DND-41 (cell line): ENCODE results near the gene MAPKAPK2.

Experiments used
- ATAC-seq: fragments of 200-7000 bp; cut with Tn5 transposase; 3 replicates; pipeline ENCODE4 v1.9.1; 2021; ENCODE audit warnings: low read depth; ENCODE audit not compliant: insufficient read depth
- DNase-seq: peaks from one replicate; pipeline ENCODE4 v3.0.0-alpha.2; 2020
- H2AFZ ChIP-seq: 2 replicates; pipeline ENCODE4 v1.6.0; 2012; ENCODE audit warnings: low read depth, low read length
- H3K27ac ChIP-seq: 2 replicates; pipeline ENCODE4 v1.5.1; 2012; ENCODE audit warnings: low read length, inconsistent platforms
- H3K27me3 ChIP-seq: fragments of 200-600 bp; sonication (generic); 2 replicates; pipeline ENCODE4 v1.6.0; 2012; ENCODE audit warnings: low read length, mild to moderate bottlenecking, inconsistent platforms; ENCODE audit not compliant: insufficient read depth, poor library complexity
- H3K36me3 ChIP-seq: 2 replicates; pipeline ENCODE4 v1.5.1; 2012; ENCODE audit warnings: low read length, inconsistent platforms; ENCODE audit not compliant: insufficient read depth
- H3K4me1 ChIP-seq: 2 replicates; pipeline ENCODE4 v1.5.1; 2012; ENCODE audit warnings: mild to moderate bottlenecking, low read length; ENCODE audit not compliant: insufficient read depth
- H3K4me2 ChIP-seq: 2 replicates; pipeline ENCODE4 v1.6.0; 2012; ENCODE audit warnings: mild to moderate bottlenecking, moderate library complexity, low read length, inconsistent platforms; ENCODE audit not compliant: insufficient read depth
- H3K4me3 ChIP-seq, 2 experiments: fragments of 200-600 bp in 1 of 2; shearing (Covaris generic) in 1 of 2; 2 replicates each; pipeline ENCODE4 v1.5.1; 2012 to 2016; ENCODE audit warnings: inconsistent platforms in 2 of 2, low read length in 2 of 2, mild to moderate bottlenecking in 2 of 2, low read depth in 1 of 2, moderate library complexity in 1 of 2
- H3K79me2 ChIP-seq: 2 replicates; pipeline ENCODE4 v1.6.0; 2012; ENCODE audit warnings: low read length, inconsistent platforms; ENCODE audit not compliant: insufficient read depth
- H3K9ac ChIP-seq: 2 replicates; pipeline ENCODE4 v1.6.0; 2012; ENCODE audit warnings: low read depth, mild to moderate bottlenecking, inconsistent platforms, low read length, moderate library complexity
- H3K9me3 ChIP-seq: 2 replicates; pipeline ENCODE4 v1.5.1; 2012; ENCODE audit warnings: low read length, moderate library complexity, mild to moderate bottlenecking, inconsistent platforms; ENCODE audit not compliant: insufficient read depth, severe bottlenecking
- H4K20me1 ChIP-seq: 2 replicates; pipeline ENCODE4 v1.6.0; 2012; ENCODE audit warnings: low read length; ENCODE audit not compliant: insufficient read depth
- EZH2 ChIP-seq: IDR thresholded peaks from 3 replicates; pipeline ENCODE4 v1.6.1; 2012; ENCODE audit warnings: borderline replicate concordance, low read depth, mild to moderate bottlenecking, moderate library complexity, low read length, inconsistent platforms; ENCODE audit not compliant: severe bottlenecking
- TF ChIP-seq, protein P1 (sequence below): IDR thresholded peaks from 2 replicates; pipeline ENCODE4 v1.5.1; 2012; ENCODE audit warnings: borderline replicate concordance, low read length, moderate library complexity, mild to moderate bottlenecking; ENCODE audit not compliant: poor library complexity, severe bottlenecking; ENCODE audit errors: extremely low read depth

Gene MAPKAPK2

DNA sequence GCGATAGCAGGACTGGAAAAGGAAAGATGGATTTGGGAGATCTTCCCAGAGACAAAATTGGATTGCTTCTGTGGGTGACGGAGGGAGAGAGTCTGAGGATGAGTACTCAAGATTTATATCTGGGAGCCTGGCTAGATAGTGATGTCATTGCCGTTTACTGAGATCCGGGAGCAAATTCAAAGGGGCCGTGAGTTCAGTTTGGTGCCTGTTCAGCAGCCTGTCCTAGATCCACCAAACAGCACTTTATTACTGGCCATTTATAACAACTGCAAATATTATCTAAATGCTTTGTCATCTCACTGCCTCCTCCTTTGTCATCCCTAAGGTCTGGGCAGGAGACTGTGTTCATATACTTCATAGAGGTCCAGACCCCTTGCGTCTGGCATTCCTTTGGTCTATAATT lies 29.2 kb downstream of the MAPKAPK2 start:
- TF ChIP-seq, protein P1, sequence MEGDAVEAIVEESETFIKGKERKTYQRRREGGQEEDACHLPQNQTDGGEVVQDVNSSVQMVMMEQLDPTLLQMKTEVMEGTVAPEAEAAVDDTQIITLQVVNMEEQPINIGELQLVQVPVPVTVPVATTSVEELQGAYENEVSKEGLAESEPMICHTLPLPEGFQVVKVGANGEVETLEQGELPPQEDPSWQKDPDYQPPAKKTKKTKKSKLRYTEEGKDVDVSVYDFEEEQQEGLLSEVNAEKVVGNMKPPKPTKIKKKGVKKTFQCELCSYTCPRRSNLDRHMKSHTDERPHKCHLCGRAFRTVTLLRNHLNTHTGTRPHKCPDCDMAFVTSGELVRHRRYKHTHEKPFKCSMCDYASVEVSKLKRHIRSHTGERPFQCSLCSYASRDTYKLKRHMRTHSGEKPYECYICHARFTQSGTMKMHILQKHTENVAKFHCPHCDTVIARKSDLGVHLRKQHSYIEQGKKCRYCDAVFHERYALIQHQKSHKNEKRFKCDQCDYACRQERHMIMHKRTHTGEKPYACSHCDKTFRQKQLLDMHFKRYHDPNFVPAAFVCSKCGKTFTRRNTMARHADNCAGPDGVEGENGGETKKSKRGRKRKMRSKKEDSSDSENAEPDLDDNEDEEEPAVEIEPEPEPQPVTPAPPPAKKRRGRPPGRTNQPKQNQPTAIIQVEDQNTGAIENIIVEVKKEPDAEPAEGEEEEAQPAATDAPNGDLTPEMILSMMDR: no peak
- TF ChIP-seq EZH2: no peak
- Histone ChIP-seq H3K9me3 (no peaks in the 10 kb centered on the region), H3K4me1 (peaks cover 23% of the 10 kb centered on the region), H3K27ac (no peak overlapping the region), H3K27me3 (no peaks in the 10 kb centered on the region), H3K4me3 (no peak overlapping the region), H3K4me2 (no peak overlapping the region), H2AFZ (no peak overlapping the region), H3K9ac (no peak overlapping the region), H4K20me1 (peaks cover 31% of the 10 kb centered on the region), H3K79me2 (peaks cover 31% of the 10 kb centered on the region), H3K36me3 (no peaks in the 10 kb centered on the region)
- no peak for ATAC-seq
- no peak for DNase-seq

DNA sequence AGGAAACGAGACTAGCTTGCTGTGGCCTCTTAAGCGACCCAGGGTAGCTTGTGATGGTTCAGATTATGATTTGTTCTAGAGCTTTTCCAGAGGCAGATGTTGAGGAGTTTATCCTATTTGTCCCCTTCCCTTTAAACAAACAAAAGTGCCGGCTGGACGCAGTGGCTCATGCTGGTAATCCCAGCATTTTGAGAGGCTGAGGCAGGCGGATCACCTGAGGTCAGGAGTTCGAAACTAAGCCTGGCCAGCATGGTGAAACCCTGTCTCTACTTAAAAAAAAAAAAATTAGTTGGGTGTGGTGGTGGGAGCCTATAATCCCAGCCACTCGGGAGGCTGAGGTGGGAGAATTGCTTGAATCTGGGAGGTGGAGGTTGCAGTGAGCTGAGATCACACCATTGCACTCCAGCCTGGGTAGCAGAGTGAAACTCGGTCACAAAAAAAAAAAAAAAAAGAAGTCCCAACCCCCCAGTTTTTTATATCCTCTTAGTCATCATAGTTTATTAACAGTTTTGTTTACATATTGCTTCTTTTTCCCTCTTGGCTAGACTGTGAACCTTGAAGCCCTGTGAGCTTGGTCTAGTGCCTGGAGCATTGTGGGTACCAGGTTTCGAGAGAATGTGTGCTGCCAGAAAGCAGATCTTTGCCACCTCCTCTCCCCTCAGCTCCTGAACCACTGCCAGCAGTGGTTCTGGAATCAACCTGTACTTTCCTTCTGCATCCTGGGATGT lies 29.8 kb downstream of the MAPKAPK2 start:
- Histone ChIP-seq H3K36me3 (no peaks in the 10 kb centered on the region), H3K79me2 (peaks cover 32% of the 10 kb centered on the region), H3K4me1 (peaks cover 23% of the 10 kb centered on the region), H3K27me3 (no peaks in the 10 kb centered on the region), H3K4me2 (no peak overlapping the region), H3K27ac (no peak overlapping the region), H3K9ac (no peak overlapping the region), H4K20me1 (peaks cover 25% of the 10 kb centered on the region), H2AFZ (no peak overlapping the region), H3K4me3 (no peak overlapping the region), H3K9me3 (no peaks in the 10 kb centered on the region)
- no peak for DNase-seq
- ATAC-seq: no peak
- TF ChIP-seq EZH2: no peak
- TF ChIP-seq, protein P1: no peak

DNA sequence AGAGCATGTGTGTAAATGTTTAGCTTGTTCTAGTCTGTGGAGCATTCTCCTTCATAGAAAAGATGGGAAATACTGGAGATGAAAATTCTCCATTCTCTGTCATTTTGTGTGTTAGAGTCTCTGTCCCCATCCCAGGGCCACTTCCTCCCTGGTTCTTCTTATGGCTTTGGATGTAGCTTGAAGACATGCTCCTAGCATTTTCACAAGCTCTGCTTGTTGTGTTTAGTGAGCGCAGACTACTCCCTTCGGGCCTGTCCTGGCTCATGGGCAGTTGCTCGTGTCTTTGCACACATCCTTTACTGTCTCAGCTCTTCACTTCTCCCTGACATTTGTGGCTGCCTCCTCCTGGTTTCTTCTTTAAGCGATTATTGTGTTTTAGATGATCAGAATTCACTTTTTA lies 30.4 kb downstream of the MAPKAPK2 start:
- Histone ChIP-seq H2AFZ (no peak overlapping the region), H3K27ac (no peak overlapping the region), H4K20me1 (peaks cover 18% of the 10 kb centered on the region), H3K79me2 (peaks cover 37% of the 10 kb centered on the region), H3K4me1 (peaks cover 23% of the 10 kb centered on the region), H3K4me2 (no peak overlapping the region), H3K9me3 (no peaks in the 10 kb centered on the region), H3K9ac (no peak overlapping the region), H3K27me3 (no peaks in the 10 kb centered on the region), H3K4me3 (no peak overlapping the region), H3K36me3 (no peaks in the 10 kb centered on the region)
- DNase-seq: no peak
- TF ChIP-seq EZH2: no peak
- TF ChIP-seq, protein P1: no peak
- ATAC-seq: no peak

DNA sequence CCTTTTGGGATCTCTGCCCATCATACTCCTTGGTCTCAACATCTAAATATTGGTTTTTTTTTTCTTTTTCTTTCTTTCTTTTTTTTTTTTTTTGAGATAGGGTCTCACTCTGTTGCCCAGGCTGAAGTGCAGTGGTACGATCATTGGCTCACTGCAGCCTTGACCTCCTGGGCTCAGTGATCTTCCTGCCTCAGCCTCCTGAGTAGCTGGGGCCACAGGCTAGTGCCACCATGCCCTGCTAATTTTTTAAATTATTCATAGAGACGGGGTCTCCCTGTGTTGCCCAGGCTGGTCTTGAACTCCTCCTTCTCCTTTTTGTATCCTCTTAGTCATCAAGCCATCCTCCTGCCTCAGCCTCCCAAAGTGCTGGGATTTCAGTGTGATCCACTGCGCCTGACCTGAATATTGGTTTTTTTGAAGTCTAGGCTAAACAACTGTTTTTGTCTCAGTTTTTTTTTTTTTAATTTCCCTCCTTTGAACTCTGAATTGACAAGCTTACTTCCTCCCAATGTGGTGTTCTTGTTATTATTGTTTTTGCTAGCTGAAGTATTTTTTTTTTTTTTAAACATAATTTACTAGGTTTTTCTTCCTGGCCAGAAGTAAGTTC lies 30.9 kb downstream of the MAPKAPK2 start:
- H3K27me3 ChIP-seq: no peaks in the 10 kb centered on the region
- H3K9me3 ChIP-seq: no peaks in the 10 kb centered on the region
- no peak overlapping the region for H3K27ac ChIP-seq
- peaks cover 36% of the 10 kb centered on the region for H3K79me2 ChIP-seq
- TF ChIP-seq, protein P1: no peak
- TF ChIP-seq EZH2: no peak
- ATAC-seq: peak; percentile 22; the same call in 2 of the 3 replicates
- H3K4me3 ChIP-seq: no peak overlapping the region
- DNase-seq: no peak
- peaks cover 15% of the 10 kb centered on the region for H4K20me1 ChIP-seq
- H2AFZ ChIP-seq: no peak overlapping the region
- no peaks in the 10 kb centered on the region for H3K36me3 ChIP-seq
- peaks cover 23% of the 10 kb centered on the region for H3K4me1 ChIP-seq
- no peak overlapping the region for H3K4me2 ChIP-seq
- no peak overlapping the region for H3K9ac ChIP-seq
